ENCODE results near the gene SUPV3L1. TPM values are rescaled to one million over a fixed set of nuclear protein-coding genes. Genes with fewer than 3 reads are reported as not detected.

SUPV3L1 gene
- total RNA-seq, 1 donor from 2014 or later = 20.5 TPM

DNA sequence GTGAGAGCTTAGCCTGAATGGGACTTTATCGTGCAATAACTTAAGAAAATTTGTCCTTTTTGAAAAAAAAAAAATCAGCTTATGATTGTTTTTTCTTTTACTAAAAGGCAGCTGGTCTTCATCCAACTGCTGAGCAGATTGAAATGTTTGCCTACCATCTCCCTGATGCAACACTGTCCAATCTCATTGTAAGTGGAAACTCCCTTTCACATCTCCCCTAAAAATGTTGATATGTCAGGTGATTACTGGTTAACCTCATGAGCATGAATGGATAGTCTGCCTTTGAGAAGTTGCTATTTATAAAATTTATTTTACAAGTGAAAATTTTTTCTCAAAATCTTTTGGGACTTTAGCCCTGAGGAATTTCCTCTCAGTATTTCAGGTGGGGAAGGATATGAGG is 22.3 kb downstream of the SUPV3L1 start:
- H3K36me3 ChIP-seq = peaks cover 92% of the 10 kb centered on the region
- ATAC-seq (no peak), DNase-seq (no peak)
- no peaks in the 10 kb centered on the region for H3K27me3 ChIP-seq (ENCODE audit: low read depth)
- H3K4me3 ChIP-seq = no peak overlapping the region
- no peaks in the 10 kb centered on the region for H3K9me3 ChIP-seq
- no peak for TF ChIP-seq CTCF (IDR thresholded peaks at IDR 0.05)
- intact Hi-C loops (cut with DNase I) = no loop called here
- H3K27ac ChIP-seq = no peak overlapping the region
- H3K4me1 ChIP-seq = no peaks in the 10 kb centered on the region

- ATAC-seq (no peak), DNase-seq (no peak)
Observed at GRCh38 chr10:69208761-69209160, 28.7 kb downstream of the SUPV3L1 start.

GRCh38 chr10:69209787-69210484 is 29.9 kb downstream of the SUPV3L1 start:
- Histone ChIP-seq H3K27ac (no peak overlapping the region), H3K9me3 (no peaks in the 10 kb centered on the region), H3K36me3 (peaks cover 48% of the 10 kb centered on the region), H3K4me3 (no peak overlapping the region), H3K27me3 (ENCODE audit: low read depth) (no peaks in the 10 kb centered on the region), H3K4me1 (peaks cover under 1% of the 10 kb centered on the region)
- intact Hi-C loops (cut with DNase I) = no loop called here
- DNase-seq (no peak), ATAC-seq (no peak)
- TF ChIP-seq CTCF (IDR thresholded peaks at IDR 0.05) = no peak

More at GRCh38 chr10:69208761-69209160, 28.7 kb downstream of the SUPV3L1 start:
- H3K4me3 ChIP-seq = no peak overlapping the region
- H3K9me3 ChIP-seq = no peaks in the 10 kb centered on the region
- no peak overlapping the region for H3K27ac ChIP-seq
- TF ChIP-seq CTCF (IDR thresholded peaks at IDR 0.05) = no peak
- H3K4me1 ChIP-seq = no peaks in the 10 kb centered on the region
- peaks cover 60% of the 10 kb centered on the region for H3K36me3 ChIP-seq
- H3K27me3 ChIP-seq (ENCODE audit: low read depth) = no peaks in the 10 kb centered on the region
- intact Hi-C loops (cut with DNase I) = no loop called here

GRCh38 chr10:69211104-69211503 is 31.1 kb downstream of the SUPV3L1 start:
- H3K27ac ChIP-seq = no peak overlapping the region
- H3K27me3 ChIP-seq (ENCODE audit: low read depth) = no peaks in the 10 kb centered on the region
- ATAC-seq = no peak
- H3K36me3 ChIP-seq = peaks cover 37% of the 10 kb centered on the region
- no peaks in the 10 kb centered on the region for H3K9me3 ChIP-seq
- no peak overlapping the region for H3K4me3 ChIP-seq
- peaks cover 12% of the 10 kb centered on the region for H3K4me1 ChIP-seq
- intact Hi-C loops (cut with DNase I) = no loop called here
- TF ChIP-seq CTCF (IDR thresholded peaks at IDR 0.05) = no peak
- no peak for DNase-seq

DNA sequence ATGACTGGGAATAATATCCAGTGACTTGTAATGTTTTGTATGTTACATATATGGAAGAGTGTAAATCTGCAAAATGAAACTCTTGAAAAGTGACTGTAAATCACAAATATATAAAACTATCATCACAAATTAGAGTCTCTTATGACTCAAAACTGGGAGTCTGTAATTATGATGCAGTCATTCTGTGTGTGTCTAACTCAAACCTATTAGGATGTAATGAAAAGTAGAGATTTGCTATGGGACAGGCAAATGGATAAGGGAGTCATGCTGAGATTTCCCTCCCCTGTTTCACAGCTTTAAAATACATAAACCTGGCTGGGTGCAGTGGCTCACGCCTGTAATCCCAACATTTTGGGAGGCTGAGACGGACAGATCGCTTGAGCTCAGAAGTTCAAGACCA is 31.5 kb downstream of the SUPV3L1 start:
- Histone ChIP-seq H3K9me3 (no peaks in the 10 kb centered on the region), H3K36me3 (peaks cover 33% of the 10 kb centered on the region), H3K27ac (no peak overlapping the region), H3K4me3 (no peak overlapping the region), H3K4me1 (peaks cover 17% of the 10 kb centered on the region), H3K27me3 (ENCODE audit: low read depth) (no peaks in the 10 kb centered on the region)
- intact Hi-C loops (cut with DNase I) = no loop called here
- no peak for TF ChIP-seq CTCF (IDR thresholded peaks at IDR 0.05)
- ATAC-seq = no peak
- no peak for DNase-seq

Data from lower lobe of right lung (tissue), 2 donors.